ENCODE measurements around the gene OR2AE1.

OR2AE1 gene, protein sequence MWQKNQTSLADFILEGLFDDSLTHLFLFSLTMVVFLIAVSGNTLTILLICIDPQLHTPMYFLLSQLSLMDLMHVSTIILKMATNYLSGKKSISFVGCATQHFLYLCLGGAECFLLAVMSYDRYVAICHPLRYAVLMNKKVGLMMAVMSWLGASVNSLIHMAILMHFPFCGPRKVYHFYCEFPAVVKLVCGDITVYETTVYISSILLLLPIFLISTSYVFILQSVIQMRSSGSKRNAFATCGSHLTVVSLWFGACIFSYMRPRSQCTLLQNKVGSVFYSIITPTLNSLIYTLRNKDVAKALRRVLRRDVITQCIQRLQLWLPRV

DNA sequence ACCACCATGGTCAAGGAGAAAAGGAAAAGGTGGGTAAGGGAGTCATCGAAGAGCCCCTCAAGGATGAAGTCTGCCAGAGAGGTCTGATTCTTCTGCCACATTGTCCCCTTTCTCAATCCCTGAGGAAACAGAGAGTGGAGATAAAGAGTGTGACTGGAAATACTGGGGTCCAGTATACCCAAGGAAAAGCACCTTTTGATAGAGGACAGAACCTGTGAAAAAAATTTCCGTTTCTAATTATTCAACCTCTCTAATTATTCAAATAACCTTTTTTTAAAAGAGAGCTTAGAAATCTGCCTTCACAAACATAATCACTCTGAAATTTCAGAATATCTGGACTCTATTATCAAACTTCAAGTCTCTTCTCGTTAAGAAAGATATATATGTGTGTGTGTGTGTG lies at the start of gene OR2AE1:
OR2AE1 (minus strand) TSS at position 101 of the 400 bp plus-strand sequence; CDS start at position 101, 0 bp downstream.
- Histone ChIP-seq H3K27me3 (ENCODE audit: insufficient read depth, low read length) (peaks cover 35% of the 10 kb centered on the region), H2AFZ (ENCODE audit: low read length, unreplicated experiment) (no peak within 1 kb of the TSS), H3K79me2 (ENCODE audit: control insufficient read depth, insufficient read depth, low read length, unreplicated experiment) (no peaks in the 10 kb centered on the region), H3K4me1 (ENCODE audit: control insufficient read depth, insufficient read depth, low read length, unreplicated experiment) (no peaks in the 10 kb centered on the region), H3K36me3 (ENCODE audit: insufficient read depth, low read length) (no peaks in the 10 kb centered on the region), H3K27ac (ENCODE audit: low read depth, low read length) (no peak within 1 kb of the TSS), H3K4me3 (ENCODE audit: low read depth, low read length) (no peak within 1 kb of the TSS)

DNA sequence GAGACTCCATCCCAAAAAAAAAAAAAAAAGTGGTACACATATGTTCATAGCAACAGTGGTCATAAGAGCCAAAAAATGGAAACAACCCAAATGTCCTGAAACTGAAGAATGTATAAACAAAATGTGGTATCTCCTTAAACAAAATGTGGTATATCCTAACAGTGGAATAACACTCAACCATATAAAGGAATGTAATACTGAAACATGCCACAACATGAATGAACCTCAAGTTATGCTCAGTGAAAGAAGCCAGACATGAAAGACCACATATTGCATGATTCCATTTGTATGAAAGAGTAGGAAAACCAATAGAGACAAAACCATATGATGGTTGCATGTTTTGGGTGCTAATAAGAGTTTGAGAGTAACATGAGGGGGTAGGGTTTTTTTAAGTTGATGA lies 49.5 kb upstream of the OR2AE1 start:
- no peak overlapping the region for H3K4me3 ChIP-seq (ENCODE audit: low read depth, low read length)
- peaks cover 6% of the 10 kb centered on the region for H3K36me3 ChIP-seq (ENCODE audit: insufficient read depth, low read length)
- peaks cover 30% of the 10 kb centered on the region for H3K27me3 ChIP-seq (ENCODE audit: insufficient read depth, low read length)
- H3K27ac ChIP-seq (ENCODE audit: low read depth, low read length), result no peak overlapping the region
- no peak overlapping the region for H2AFZ ChIP-seq (ENCODE audit: low read length, unreplicated experiment)
- H3K79me2 ChIP-seq (ENCODE audit: control insufficient read depth, insufficient read depth, low read length, unreplicated experiment), result no peaks in the 10 kb centered on the region
- H3K4me1 ChIP-seq (ENCODE audit: control insufficient read depth, insufficient read depth, low read length, unreplicated experiment), result no peaks in the 10 kb centered on the region

DNA sequence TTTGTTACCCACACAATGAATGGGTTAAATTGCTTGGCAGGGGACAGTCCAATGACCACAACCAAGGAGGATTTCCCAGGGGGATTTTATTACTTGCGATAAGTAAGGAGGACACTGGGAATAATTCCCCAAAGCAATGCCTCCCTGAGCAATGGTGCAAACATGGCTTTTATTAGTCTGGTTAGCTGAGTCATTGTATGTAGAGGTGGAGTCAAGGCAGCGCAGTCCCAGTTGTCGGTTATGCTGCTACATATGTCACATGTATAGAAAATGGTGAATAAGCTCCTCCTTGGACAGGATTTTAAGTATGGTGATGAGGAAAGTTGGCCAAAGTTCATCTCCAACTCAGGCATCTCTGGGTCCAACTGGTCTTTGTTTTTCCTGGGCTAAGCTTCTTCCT lies 46.4 kb upstream of the OR2AE1 start:
- Histone ChIP-seq H2AFZ (ENCODE audit: low read length, unreplicated experiment) (no peak overlapping the region), H3K27me3 (ENCODE audit: insufficient read depth, low read length) (peaks cover 19% of the 10 kb centered on the region), H3K4me3 (ENCODE audit: low read depth, low read length) (no peak overlapping the region), H3K27ac (ENCODE audit: low read depth, low read length) (no peak overlapping the region), H3K36me3 (ENCODE audit: insufficient read depth, low read length) (peaks cover 8% of the 10 kb centered on the region), H3K79me2 (ENCODE audit: control insufficient read depth, insufficient read depth, low read length, unreplicated experiment) (peaks cover 12% of the 10 kb centered on the region), H3K4me1 (ENCODE audit: control insufficient read depth, insufficient read depth, low read length, unreplicated experiment) (peaks cover under 1% of the 10 kb centered on the region)

DNA sequence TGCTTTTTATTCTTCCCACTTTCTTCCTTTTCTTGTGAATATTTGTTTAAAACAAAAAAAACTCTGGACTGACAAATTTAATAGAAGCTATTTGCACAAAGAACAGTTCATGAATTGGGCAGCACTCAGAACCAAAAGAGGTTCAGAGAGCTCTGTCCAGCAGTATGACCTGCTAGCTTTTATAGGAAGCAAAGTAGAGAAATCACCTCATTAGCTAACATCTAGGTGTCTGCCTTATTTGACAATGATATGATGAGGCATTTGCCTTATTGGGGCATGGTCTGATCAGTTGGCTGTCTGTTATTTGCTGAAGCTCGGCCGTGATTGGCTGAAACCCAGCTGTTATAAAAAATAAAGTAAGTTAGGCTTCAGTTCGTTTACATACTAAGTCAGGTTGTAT lies 43.3 kb upstream of the OR2AE1 start:
- H3K4me3 ChIP-seq (ENCODE audit: low read depth, low read length), result peak overlapping the region; percentile 87

DNA sequence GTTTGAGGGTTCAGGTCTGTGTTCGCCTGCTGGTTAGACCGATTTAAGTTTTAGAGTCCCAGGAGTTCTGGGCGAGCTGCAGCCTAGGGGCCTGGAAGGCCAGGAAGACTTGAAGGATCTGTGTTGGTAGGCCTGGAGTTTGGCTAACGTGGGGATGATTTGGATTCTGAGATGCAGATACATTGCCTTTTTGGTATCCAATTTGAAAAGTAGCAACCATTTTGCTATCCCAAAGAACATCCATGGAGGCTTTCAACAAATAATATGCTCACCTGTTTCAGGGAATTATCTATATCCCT lies 42.9 kb upstream of the OR2AE1 start:
- H3K27ac ChIP-seq (ENCODE audit: low read depth, low read length), result peak overlapping the region; percentile 74
- H3K4me1 ChIP-seq (ENCODE audit: control insufficient read depth, insufficient read depth, low read length, unreplicated experiment), result peaks cover 6% of the 10 kb centered on the region
- H3K36me3 ChIP-seq (ENCODE audit: insufficient read depth, low read length), result peaks cover 16% of the 10 kb centered on the region
- H3K4me3 ChIP-seq (ENCODE audit: low read depth, low read length), result peak overlapping the region; percentile 87
- H3K79me2 ChIP-seq (ENCODE audit: control insufficient read depth, insufficient read depth, low read length, unreplicated experiment), result peaks cover 44% of the 10 kb centered on the region
- peak overlapping the region; percentile 92 for H2AFZ ChIP-seq (ENCODE audit: low read length, unreplicated experiment)
- H3K27me3 ChIP-seq (ENCODE audit: insufficient read depth, low read length), result no peaks in the 10 kb centered on the region

More for the DNA sequence above, 43.3 kb upstream of the OR2AE1 start:
- peak overlapping the region; percentile 92 for H2AFZ ChIP-seq (ENCODE audit: low read length, unreplicated experiment)
- no peaks in the 10 kb centered on the region for H3K27me3 ChIP-seq (ENCODE audit: insufficient read depth, low read length)
- H3K79me2 ChIP-seq (ENCODE audit: control insufficient read depth, insufficient read depth, low read length, unreplicated experiment), result peaks cover 41% of the 10 kb centered on the region
- peaks cover 16% of the 10 kb centered on the region for H3K36me3 ChIP-seq (ENCODE audit: insufficient read depth, low read length)
- H3K27ac ChIP-seq (ENCODE audit: low read depth, low read length), result no peak overlapping the region
- H3K4me1 ChIP-seq (ENCODE audit: control insufficient read depth, insufficient read depth, low read length, unreplicated experiment), result peaks cover 6% of the 10 kb centered on the region

DNA sequence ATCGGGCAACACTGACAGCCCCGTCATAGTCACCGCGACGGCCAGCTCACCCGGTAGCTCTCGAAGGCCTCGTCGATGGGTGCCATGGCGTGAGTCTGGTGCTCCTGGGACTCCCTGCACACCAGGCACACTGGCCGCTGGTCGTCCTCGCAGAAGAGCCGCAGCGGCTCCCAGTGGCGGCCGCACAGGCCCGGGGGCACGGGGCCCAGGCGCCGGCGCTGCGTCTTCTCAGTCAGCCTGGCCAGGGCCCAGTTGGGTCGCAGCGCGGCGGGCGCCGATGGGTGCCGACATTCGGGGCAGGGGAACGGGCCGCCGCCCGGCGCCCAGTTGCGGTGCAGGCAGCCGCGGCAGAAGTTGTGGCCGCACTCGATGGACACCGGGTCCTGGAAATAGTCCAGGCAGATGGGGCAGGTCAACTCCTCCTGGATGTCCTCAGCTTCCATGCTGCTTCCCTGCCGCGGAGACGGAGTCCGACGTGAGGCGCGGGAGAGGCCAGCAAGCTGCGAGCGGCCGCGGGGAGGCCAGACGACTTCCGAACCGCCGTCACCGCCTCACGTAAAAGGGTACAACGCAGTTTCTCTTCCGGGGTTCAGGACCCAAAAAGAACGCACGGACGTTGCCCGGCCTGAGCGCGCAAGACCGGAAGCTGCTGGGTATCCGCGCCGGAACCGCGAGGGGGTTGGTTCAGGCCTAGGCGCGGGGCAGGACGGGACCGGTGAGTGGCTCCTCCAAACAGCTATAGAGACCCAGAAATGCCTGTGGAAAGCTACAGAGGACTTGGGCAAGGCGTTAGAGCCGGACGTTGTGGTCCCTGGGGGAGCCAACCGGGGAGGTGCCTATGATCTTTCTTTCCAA lies 42.4 kb upstream of the OR2AE1 start, which contains the start of gene TRIM4:
TRIM4 (minus strand) TSS at position 572 of the 855 bp plus-strand sequence; CDS start at position 443, 129 bp downstream.
- H3K4me3 ChIP-seq (ENCODE audit: low read depth, low read length), result peak within 1 kb of the TSS; percentile 87
- peaks cover 6% of the 10 kb centered on the region for H3K4me1 ChIP-seq (ENCODE audit: control insufficient read depth, insufficient read depth, low read length, unreplicated experiment)
- H3K27ac ChIP-seq (ENCODE audit: low read depth, low read length), result peak within 1 kb of the TSS; percentile 74
- H3K27me3 ChIP-seq (ENCODE audit: insufficient read depth, low read length), result no peaks in the 10 kb centered on the region
- H3K79me2 ChIP-seq (ENCODE audit: control insufficient read depth, insufficient read depth, low read length, unreplicated experiment), result peaks cover 50% of the 10 kb centered on the region
- H3K36me3 ChIP-seq (ENCODE audit: insufficient read depth, low read length), result peaks cover 16% of the 10 kb centered on the region
- peak within 1 kb of the TSS; percentile 92 for H2AFZ ChIP-seq (ENCODE audit: low read length, unreplicated experiment)

DNA sequence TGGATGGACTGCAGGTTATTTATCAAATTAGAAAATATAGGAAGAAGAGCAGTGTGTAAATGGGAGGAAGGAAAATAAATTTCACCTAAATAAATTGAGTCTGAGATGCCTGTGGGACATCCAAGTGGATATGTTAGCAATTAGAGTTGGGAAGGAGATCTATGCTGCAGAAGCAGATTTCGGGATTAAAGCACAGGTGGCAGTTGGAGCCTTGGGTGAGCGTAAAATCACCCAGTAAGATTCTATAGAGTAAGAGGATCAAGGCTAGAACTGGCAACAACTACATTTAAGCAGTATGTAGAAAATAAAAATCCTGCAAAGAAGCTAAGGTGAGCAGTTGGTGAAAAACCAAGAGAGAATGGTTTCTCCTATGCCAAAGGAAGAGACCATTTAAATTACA lies 34.1 kb upstream of the OR2AE1 start:
- H3K79me2 ChIP-seq (ENCODE audit: control insufficient read depth, insufficient read depth, low read length, unreplicated experiment), result peaks cover 52% of the 10 kb centered on the region
- no peaks in the 10 kb centered on the region for H3K4me1 ChIP-seq (ENCODE audit: control insufficient read depth, insufficient read depth, low read length, unreplicated experiment)
- H3K27me3 ChIP-seq (ENCODE audit: insufficient read depth, low read length), result no peaks in the 10 kb centered on the region
- peaks cover 28% of the 10 kb centered on the region for H3K36me3 ChIP-seq (ENCODE audit: insufficient read depth, low read length)
- no peak overlapping the region for H3K4me3 ChIP-seq (ENCODE audit: low read depth, low read length)
- no peak overlapping the region for H2AFZ ChIP-seq (ENCODE audit: low read length, unreplicated experiment)
- H3K27ac ChIP-seq (ENCODE audit: low read depth, low read length), result no peak overlapping the region

DNA sequence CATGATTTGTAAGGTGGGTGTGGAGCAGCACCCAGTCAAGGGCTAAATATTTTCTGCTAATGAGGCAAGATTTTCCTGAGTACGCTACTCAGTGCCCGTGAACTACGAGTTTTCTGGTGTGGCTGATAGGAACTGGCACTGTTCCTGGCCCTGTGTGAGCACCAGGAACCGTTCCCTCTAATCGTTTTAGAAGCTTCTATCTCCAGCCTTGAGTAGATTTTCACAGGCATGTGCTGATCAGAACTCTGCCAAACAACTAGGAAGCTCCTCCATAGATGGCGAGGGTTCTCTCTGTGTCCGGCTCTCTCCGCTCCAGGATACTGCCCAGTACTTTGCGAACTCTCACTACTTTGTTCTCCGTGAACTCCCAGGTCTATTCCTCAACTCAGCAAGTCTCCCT lies 24.7 kb upstream of the OR2AE1 start:
- H3K4me1 ChIP-seq (ENCODE audit: control insufficient read depth, insufficient read depth, low read length, unreplicated experiment), result no peaks in the 10 kb centered on the region
- H3K36me3 ChIP-seq (ENCODE audit: insufficient read depth, low read length), result peaks cover 48% of the 10 kb centered on the region
- H3K27me3 ChIP-seq (ENCODE audit: insufficient read depth, low read length), result no peaks in the 10 kb centered on the region
- no peak overlapping the region for H3K27ac ChIP-seq (ENCODE audit: low read depth, low read length)
- no peaks in the 10 kb centered on the region for H3K79me2 ChIP-seq (ENCODE audit: control insufficient read depth, insufficient read depth, low read length, unreplicated experiment)
- H3K4me3 ChIP-seq (ENCODE audit: low read depth, low read length), result no peak overlapping the region
- no peak overlapping the region for H2AFZ ChIP-seq (ENCODE audit: low read length, unreplicated experiment)

DNA sequence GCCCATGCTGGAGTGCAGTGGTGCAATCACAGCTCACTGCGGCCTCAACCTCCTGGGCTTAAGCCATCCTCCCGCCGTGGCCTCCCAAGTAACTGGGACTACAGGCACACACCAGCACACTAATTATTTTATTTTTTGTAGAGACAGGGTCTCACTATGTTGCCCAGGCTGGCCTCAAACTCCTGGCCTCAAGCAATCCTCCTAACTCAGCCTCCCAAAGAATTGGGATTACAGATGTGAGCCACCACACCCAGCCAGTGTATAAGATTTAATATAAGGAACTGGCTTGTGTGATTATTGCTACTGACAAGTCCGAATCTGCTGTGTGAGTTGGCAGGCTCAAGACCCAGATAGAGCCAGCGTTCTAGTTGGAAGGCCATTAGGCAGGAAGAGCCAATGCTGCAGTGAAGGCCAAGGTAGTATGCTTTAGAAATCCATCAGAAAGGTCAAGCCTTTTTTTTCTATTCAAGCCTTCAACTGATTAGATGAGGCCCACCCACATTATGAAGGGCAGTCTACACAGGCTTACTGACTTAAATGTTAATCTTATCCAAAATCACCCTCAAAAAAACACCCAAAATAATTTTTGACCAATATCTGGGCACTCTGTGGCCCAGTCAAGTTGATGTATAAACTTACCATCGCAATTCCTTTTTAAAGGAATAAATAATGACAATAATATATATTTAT lies 23.1 kb upstream of the OR2AE1 start:
- H3K27ac ChIP-seq (ENCODE audit: low read depth, low read length), result no peak overlapping the region
- no peaks in the 10 kb centered on the region for H3K79me2 ChIP-seq (ENCODE audit: control insufficient read depth, insufficient read depth, low read length, unreplicated experiment)
- no peaks in the 10 kb centered on the region for H3K27me3 ChIP-seq (ENCODE audit: insufficient read depth, low read length)
- H2AFZ ChIP-seq (ENCODE audit: low read length, unreplicated experiment), result no peak overlapping the region
- peaks cover 40% of the 10 kb centered on the region for H3K36me3 ChIP-seq (ENCODE audit: insufficient read depth, low read length)
- H3K4me3 ChIP-seq (ENCODE audit: low read depth, low read length), result no peak overlapping the region
- H3K4me1 ChIP-seq (ENCODE audit: control insufficient read depth, insufficient read depth, low read length, unreplicated experiment), result no peaks in the 10 kb centered on the region

DNA sequence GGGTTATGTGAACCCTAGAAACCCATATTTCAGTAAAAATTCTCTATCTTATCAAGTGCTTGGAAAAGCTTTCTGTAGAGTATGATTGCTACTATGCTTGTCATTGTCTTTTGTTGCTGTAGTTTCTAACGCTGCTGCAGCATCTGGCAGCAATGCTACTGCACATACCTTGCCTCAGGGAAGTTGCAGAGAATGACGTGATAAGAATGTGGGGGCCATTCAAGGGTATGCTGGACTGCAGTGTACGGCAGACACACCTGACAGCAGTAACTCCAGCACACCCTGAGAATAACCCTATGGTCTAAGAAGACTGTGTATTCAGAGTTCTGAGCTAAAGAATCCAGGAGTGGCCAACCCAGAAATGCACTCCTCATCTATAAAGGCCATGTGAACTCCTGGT lies 22.0 kb upstream of the OR2AE1 start:
- Histone ChIP-seq H2AFZ (ENCODE audit: low read length, unreplicated experiment) (no peak overlapping the region), H3K4me3 (ENCODE audit: low read depth, low read length) (no peak overlapping the region), H3K27ac (ENCODE audit: low read depth, low read length) (no peak overlapping the region), H3K27me3 (ENCODE audit: insufficient read depth, low read length) (no peaks in the 10 kb centered on the region), H3K79me2 (ENCODE audit: control insufficient read depth, insufficient read depth, low read length, unreplicated experiment) (no peaks in the 10 kb centered on the region), H3K4me1 (ENCODE audit: control insufficient read depth, insufficient read depth, low read length, unreplicated experiment) (no peaks in the 10 kb centered on the region), H3K36me3 (ENCODE audit: insufficient read depth, low read length) (peaks cover 37% of the 10 kb centered on the region)
